GM12878 (cell line): ENCODE data around the gene NXPE4. TPM values are rescaled to one million over a fixed set of nuclear protein-coding genes. Genes with fewer than 3 reads are reported as not detected.

Experiments
- BHLHE40 ChIP-seq, 2 experiments: fragments of 450-650 bp in 1 of 2; IDR thresholded peaks; 2 replicates each; pipeline ENCODE4 v1.6.1; 2011 to 2017; ENCODE audit warnings: low read depth in 2 of 2, borderline replicate concordance in 1 of 2, improper control_type of control experiment in 1 of 2, low read length in 1 of 2, mild to moderate bottlenecking in 1 of 2
- BRCA1 ChIP-seq: IDR thresholded peaks from 2 replicates; pipeline ENCODE4 v1.6.1; 2011; ENCODE audit warnings: low read depth, low read length, improper control_type of control experiment
- MYC ChIP-seq: IDR thresholded peaks from 2 replicates; pipeline ENCODE4 v1.6.1; 2011; ENCODE audit warnings: mild to moderate bottlenecking, low read length, moderate library complexity, inconsistent platforms; ENCODE audit not compliant: insufficient read depth, insufficient replicate concordance, insufficient read length, severe bottlenecking
- RB1 ChIP-seq: fragments of 450-650 bp; formaldehyde crosslinking; IDR thresholded peaks from 2 replicates; pipeline ENCODE4 v1.6.1; 2017; ENCODE audit warnings: mild to moderate bottlenecking, borderline replicate concordance
- YY1 ChIP-seq: IDR thresholded peaks from 2 replicates; pipeline ENCODE4 v1.6.1; 2011; ENCODE audit warnings: low read depth, mild to moderate bottlenecking, low read length
- ZNF207 ChIP-seq: fragments of 450-650 bp; IDR thresholded peaks from 2 replicates; pipeline ENCODE4 v1.6.1; 2014; ENCODE audit warnings: antibody characterized with exemption, mild to moderate bottlenecking, borderline replicate concordance
- polyA plus RNA-seq, 11 experiments: library from polyadenylated mRNA; depleted of rRNA in 4 of 11; unstranded in 6 of 11; stranded (reverse) in 5 of 11; fragments of >200 nt; fragmentation: Nextera tagmentation in 4 of 11; fragmentation: Illumina TruSeq in 1 of 11; extraction: Ambion mirVana in 4 of 11; extraction: Trizol in 1 of 11; gene quantifications; 1 replicate in 1 of 11; 2 replicates in 10 of 11; pipeline versions ENCODE4 v1.2.1 to v1.2.3, GENCODE V29; 2011 to 2016; ENCODE audit warnings: inconsistent platforms in 2 of 11, missing spikeins in 2 of 11, low read depth in 1 of 11
- total RNA-seq, 4 experiments: library from RNA; depleted of rRNA in 3 of 4; stranded (reverse); fragments of >200 nt in 3 of 4; fragmentation: Illumina TruSeq in 1 of 4; extraction: Trizol in 1 of 4; gene quantifications; 2 replicates each; pipeline versions ENCODE4 v1.2.1 to v1.2.3, GENCODE V29; 2013 to 2021
- TF ChIP-seq, protein P1 (sequence below): IDR thresholded peaks from 2 replicates; pipeline ENCODE4 v1.6.1; 2012; ENCODE audit warnings: low read depth, low read length, improper control_type of control experiment
- TF ChIP-seq, protein P2 (sequence below): fragments of 450-650 bp; IDR thresholded peaks from 2 replicates; pipeline ENCODE4 v1.6.1; 2016; ENCODE audit warnings: mild to moderate bottlenecking, moderate library complexity, borderline replicate concordance

NXPE4 gene
- total and polyA plus RNA-seq, 10 of the 15 experiments (the other 5 are each of a cell fraction or from before 2014, with no cell fraction given) = not detected

DNA sequence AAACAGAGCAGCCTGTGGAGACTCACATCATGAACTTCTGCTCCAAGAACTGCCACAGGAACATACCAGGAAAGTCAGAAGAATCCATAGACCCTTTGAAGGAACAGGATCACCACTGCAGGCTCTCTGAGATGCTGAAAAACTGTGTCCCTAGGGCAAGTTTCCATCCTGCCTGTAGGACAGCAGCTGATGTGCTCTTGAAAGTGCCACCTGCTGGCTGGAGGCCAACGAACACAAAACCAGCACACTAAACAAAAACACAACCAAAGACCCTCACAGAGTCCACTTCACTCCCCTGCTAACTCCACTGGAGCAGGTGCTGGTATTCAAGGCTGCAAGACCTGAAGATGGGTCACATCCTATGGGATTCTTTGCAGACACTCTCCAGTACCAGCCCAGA is 23.9 kb downstream of the NXPE4 start (continued):
- no peak for TF ChIP-seq YY1
- TF ChIP-seq BHLHE40 (IDR thresholded peaks at IDR 0.05; ENCODE audit: borderline replicate concordance in 1 of 2, low read depth in 2 of 2, low read length in 1 of 2) = no peak
- TF ChIP-seq BRCA1 = no peak
- TF ChIP-seq, protein P1, sequence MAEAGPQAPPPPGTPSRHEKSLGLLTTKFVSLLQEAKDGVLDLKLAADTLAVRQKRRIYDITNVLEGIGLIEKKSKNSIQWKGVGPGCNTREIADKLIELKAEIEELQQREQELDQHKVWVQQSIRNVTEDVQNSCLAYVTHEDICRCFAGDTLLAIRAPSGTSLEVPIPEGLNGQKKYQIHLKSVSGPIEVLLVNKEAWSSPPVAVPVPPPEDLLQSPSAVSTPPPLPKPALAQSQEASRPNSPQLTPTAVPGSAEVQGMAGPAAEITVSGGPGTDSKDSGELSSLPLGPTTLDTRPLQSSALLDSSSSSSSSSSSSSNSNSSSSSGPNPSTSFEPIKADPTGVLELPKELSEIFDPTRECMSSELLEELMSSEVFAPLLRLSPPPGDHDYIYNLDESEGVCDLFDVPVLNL = no peak
- no peak for TF ChIP-seq MYC
- TF ChIP-seq, protein P2, sequence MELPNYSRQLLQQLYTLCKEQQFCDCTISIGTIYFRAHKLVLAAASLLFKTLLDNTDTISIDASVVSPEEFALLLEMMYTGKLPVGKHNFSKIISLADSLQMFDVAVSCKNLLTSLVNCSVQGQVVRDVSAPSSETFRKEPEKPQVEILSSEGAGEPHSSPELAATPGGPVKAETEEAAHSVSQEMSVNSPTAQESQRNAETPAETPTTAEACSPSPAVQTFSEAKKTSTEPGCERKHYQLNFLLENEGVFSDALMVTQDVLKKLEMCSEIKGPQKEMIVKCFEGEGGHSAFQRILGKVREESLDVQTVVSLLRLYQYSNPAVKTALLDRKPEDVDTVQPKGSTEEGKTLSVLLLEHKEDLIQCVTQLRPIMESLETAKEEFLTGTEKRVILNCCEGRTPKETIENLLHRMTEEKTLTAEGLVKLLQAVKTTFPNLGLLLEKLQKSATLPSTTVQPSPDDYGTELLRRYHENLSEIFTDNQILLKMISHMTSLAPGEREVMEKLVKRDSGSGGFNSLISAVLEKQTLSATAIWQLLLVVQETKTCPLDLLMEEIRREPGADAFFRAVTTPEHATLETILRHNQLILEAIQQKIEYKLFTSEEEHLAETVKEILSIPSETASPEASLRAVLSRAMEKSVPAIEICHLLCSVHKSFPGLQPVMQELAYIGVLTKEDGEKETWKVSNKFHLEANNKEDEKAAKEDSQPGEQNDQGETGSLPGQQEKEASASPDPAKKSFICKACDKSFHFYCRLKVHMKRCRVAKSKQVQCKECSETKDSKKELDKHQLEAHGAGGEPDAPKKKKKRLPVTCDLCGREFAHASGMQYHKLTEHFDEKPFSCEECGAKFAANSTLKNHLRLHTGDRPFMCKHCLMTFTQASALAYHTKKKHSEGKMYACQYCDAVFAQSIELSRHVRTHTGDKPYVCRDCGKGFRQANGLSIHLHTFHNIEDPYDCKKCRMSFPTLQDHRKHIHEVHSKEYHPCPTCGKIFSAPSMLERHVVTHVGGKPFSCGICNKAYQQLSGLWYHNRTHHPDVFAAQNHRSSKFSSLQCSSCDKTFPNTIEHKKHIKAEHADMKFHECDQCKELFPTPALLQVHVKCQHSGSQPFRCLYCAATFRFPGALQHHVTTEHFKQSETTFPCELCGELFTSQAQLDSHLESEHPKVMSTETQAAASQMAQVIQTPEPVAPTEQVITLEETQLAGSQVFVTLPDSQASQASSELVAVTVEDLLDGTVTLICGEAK = no peak
- TF ChIP-seq RB1 = no peak
- no peak for TF ChIP-seq ZNF207
